Measurements from ENCODE around the gene MICAL3.

Gene MICAL3

GRCh38 chr22:17896586-17896985 is 127.8 kb downstream of the MICAL3 start:
- no peaks in the 10 kb centered on the region for H3K4me1 ChIP-seq (ENCODE audit: insufficient read depth, poor library complexity, severe bottlenecking)
- ATAC-seq (ENCODE audit: low read depth) (0 out of 3 replicates have a peak, but pooled peaks have one; percentile 23), DNase-seq (ENCODE audit: low spot score) (no peak)
- H3K27ac ChIP-seq (ENCODE audit: poor library complexity, severe bottlenecking): no peak overlapping the region
- H3K4me3 ChIP-seq (ENCODE audit: severe bottlenecking): no peak overlapping the region
- peaks cover 70% of the 10 kb centered on the region for H3K36me3 ChIP-seq (ENCODE audit: low read depth)
- no peak for TF ChIP-seq CTCF (IDR thresholded peaks at IDR 0.05; ENCODE audit: poor library complexity, severe bottlenecking)
- no peaks in the 10 kb centered on the region for H3K27me3 ChIP-seq (ENCODE audit: insufficient read depth, poor library complexity, severe bottlenecking)
- no peaks in the 10 kb centered on the region for H3K9me3 ChIP-seq (ENCODE audit: severe bottlenecking)

GRCh38 chr22:17893900-17894535 is 130.3 kb downstream of the MICAL3 start:
- no peaks in the 10 kb centered on the region for H3K4me1 ChIP-seq (ENCODE audit: insufficient read depth, poor library complexity, severe bottlenecking)
- H3K9me3 ChIP-seq (ENCODE audit: severe bottlenecking): no peaks in the 10 kb centered on the region
- no peak for TF ChIP-seq CTCF (IDR thresholded peaks at IDR 0.05; ENCODE audit: poor library complexity, severe bottlenecking)
- H3K36me3 ChIP-seq (ENCODE audit: low read depth): peaks cover 72% of the 10 kb centered on the region
- ATAC-seq (ENCODE audit: low read depth) (no peak), DNase-seq (ENCODE audit: low spot score) (no peak)
- H3K27me3 ChIP-seq (ENCODE audit: insufficient read depth, poor library complexity, severe bottlenecking): no peaks in the 10 kb centered on the region
- no peak overlapping the region for H3K4me3 ChIP-seq (ENCODE audit: severe bottlenecking)
- H3K27ac ChIP-seq (ENCODE audit: poor library complexity, severe bottlenecking): no peak overlapping the region

- ATAC-seq (ENCODE audit: low read depth): no peak
- no peaks in the 10 kb centered on the region for H3K27me3 ChIP-seq (ENCODE audit: insufficient read depth, poor library complexity, severe bottlenecking)
- H3K9me3 ChIP-seq (ENCODE audit: severe bottlenecking): no peaks in the 10 kb centered on the region
- TF ChIP-seq CTCF (IDR thresholded peaks at IDR 0.05; ENCODE audit: poor library complexity, severe bottlenecking): no peak
- no peak for DNase-seq (ENCODE audit: low spot score)
- no peak overlapping the region for H3K4me3 ChIP-seq (ENCODE audit: severe bottlenecking)
- H3K27ac ChIP-seq (ENCODE audit: poor library complexity, severe bottlenecking): no peak overlapping the region
- H3K4me1 ChIP-seq (ENCODE audit: insufficient read depth, poor library complexity, severe bottlenecking): no peaks in the 10 kb centered on the region
- peaks cover 83% of the 10 kb centered on the region for H3K36me3 ChIP-seq (ENCODE audit: low read depth)
These were observed 132.0 kb downstream of the MICAL3 start for GRCh38 chr22:17892376-17892775.

GRCh38 chr22:17891481-17892167 is 132.7 kb downstream of the MICAL3 start:
- TF ChIP-seq CTCF (IDR thresholded peaks at IDR 0.05; ENCODE audit: poor library complexity, severe bottlenecking): peak; percentile 21
- peaks cover 84% of the 10 kb centered on the region for H3K36me3 ChIP-seq (ENCODE audit: low read depth)
- peak; percentile 35; the same call in 1 of the 3 replicates for ATAC-seq (ENCODE audit: low read depth)

GRCh38 chr22:17890892-17891291 is 133.5 kb downstream of the MICAL3 start:
- TF ChIP-seq CTCF (IDR thresholded peaks at IDR 0.05; ENCODE audit: poor library complexity, severe bottlenecking): no peak
- Histone ChIP-seq H3K9me3 (ENCODE audit: severe bottlenecking) (no peaks in the 10 kb centered on the region), H3K4me3 (ENCODE audit: severe bottlenecking) (no peak overlapping the region), H3K27ac (ENCODE audit: poor library complexity, severe bottlenecking) (no peak overlapping the region), H3K27me3 (ENCODE audit: insufficient read depth, poor library complexity, severe bottlenecking) (no peaks in the 10 kb centered on the region), H3K4me1 (ENCODE audit: insufficient read depth, poor library complexity, severe bottlenecking) (no peaks in the 10 kb centered on the region), H3K36me3 (ENCODE audit: low read depth) (peaks cover 82% of the 10 kb centered on the region)
- DNase-seq (ENCODE audit: low spot score) (no peak), ATAC-seq (ENCODE audit: low read depth) (no peak)

More at GRCh38 chr22:17891481-17892167, 132.7 kb downstream of the MICAL3 start:
- Histone ChIP-seq H3K9me3 (ENCODE audit: severe bottlenecking) (no peaks in the 10 kb centered on the region), H3K4me1 (ENCODE audit: insufficient read depth, poor library complexity, severe bottlenecking) (no peaks in the 10 kb centered on the region), H3K4me3 (ENCODE audit: severe bottlenecking) (no peak overlapping the region), H3K27me3 (ENCODE audit: insufficient read depth, poor library complexity, severe bottlenecking) (no peaks in the 10 kb centered on the region), H3K27ac (ENCODE audit: poor library complexity, severe bottlenecking) (no peak overlapping the region)
- DNase-seq (ENCODE audit: low spot score): no peak
